ENCODE measurements around the gene VEZT. TPM values are rescaled to one million over a fixed set of nuclear protein-coding genes. Genes with fewer than 3 reads are reported as not detected.

Gene VEZT
- total RNA-seq, 2 experiments from 2014 or later: 52.6 to 57.2 TPM

- ATAC-seq (ENCODE audit: poor library complexity): no peak
- Mint-ChIP-seq H3K36me3 (ENCODE audit: low read depth) (no peaks in the 10 kb centered on the region), H3K9me3 (no peaks in the 10 kb centered on the region), H3K27ac (no peak overlapping the region), H3K4me1 (ENCODE audit: low read depth) (peaks cover 18% of the 10 kb centered on the region), H3K4me3 (no peak overlapping the region), H3K27me3 (no peaks in the 10 kb centered on the region)
- DNase-seq: no peak
- Histone ChIP-seq H3K27ac (ENCODE audit: low read depth in 1 of 2, low read length in 2 of 2) (no peak overlapping the region), H3K4me1 (ENCODE audit: insufficient read depth, low read length) (no peaks in the 10 kb centered on the region), H3K27me3 (ENCODE audit: control insufficient read depth in 1 of 2, insufficient read depth in 2 of 2, low read length in 2 of 2) (no peaks in the 10 kb centered on the region), H3K4me3 (ENCODE audit: low read length) (no peak overlapping the region), H3K9me3 (ENCODE audit: control insufficient read depth in 1 of 2, insufficient read depth in 1 of 2, low read length in 2 of 2) (no peaks in the 10 kb centered on the region), H3K36me3 (ENCODE audit: insufficient read depth, low read length) (no peaks in the 10 kb centered on the region)
- CTCF ChIA-PET: no interaction called here
- intact Hi-C loops (cut with DNase I, micrococcal nuclease): no loop called here
- POLR2A ChIA-PET: interaction anchor here (0.6 kb wide), 1 partner anchor 974 kb away, joined by 4 read pairs; no protein-coding TSS in a partner anchor
- TF ChIP-seq CTCF (IDR thresholded peaks at IDR 0.05): no peak
Observed at GRCh38 chr12:95205016-95205624, 12.5 kb upstream of the VEZT start.

GRCh38 chr12:95205685-95206084 lies 11.9 kb upstream of the VEZT start:
- Mint-ChIP-seq H3K9me3 (no peaks in the 10 kb centered on the region), H3K27ac (no peak overlapping the region), H3K36me3 (ENCODE audit: low read depth) (no peaks in the 10 kb centered on the region), H3K4me3 (no peak overlapping the region), H3K27me3 (no peaks in the 10 kb centered on the region), H3K4me1 (ENCODE audit: low read depth) (peaks cover 18% of the 10 kb centered on the region)
- ChIA-PET POLR2A (interaction anchor here (0.6 kb wide), 1 partner anchor 975 kb away, joined by 4 read pairs; no protein-coding TSS in a partner anchor), CTCF (no interaction called here)
- no peaks in the 10 kb centered on the region for H3K36me3 ChIP-seq (ENCODE audit: insufficient read depth, low read length)
- no peaks in the 10 kb centered on the region for H3K27me3 ChIP-seq (ENCODE audit: control insufficient read depth in 1 of 2, insufficient read depth in 2 of 2, low read length in 2 of 2)
- intact Hi-C loops (cut with DNase I, micrococcal nuclease): no loop called here
- no peaks in the 10 kb centered on the region for H3K4me1 ChIP-seq (ENCODE audit: insufficient read depth, low read length)
- ATAC-seq (ENCODE audit: poor library complexity): no peak
- no peak overlapping the region for H3K27ac ChIP-seq (ENCODE audit: low read depth in 1 of 2, low read length in 2 of 2)
- H3K4me3 ChIP-seq (ENCODE audit: low read length): no peak overlapping the region
- no peaks in the 10 kb centered on the region for H3K9me3 ChIP-seq (ENCODE audit: control insufficient read depth in 1 of 2, insufficient read depth in 1 of 2, low read length in 2 of 2)
- no peak for TF ChIP-seq CTCF (IDR thresholded peaks at IDR 0.05)
- DNase-seq: peak in 2 of 14 experiments; percentile 7 to 18

GRCh38 chr12:95206916-95207315 lies 10.7 kb upstream of the VEZT start:
- ChIA-PET POLR2A (no interaction called here), CTCF (no interaction called here)
- no peak overlapping the region for H3K27ac Mint-ChIP-seq
- H3K9me3 Mint-ChIP-seq: no peaks in the 10 kb centered on the region
- ATAC-seq (ENCODE audit: poor library complexity): no peak
- no peak for TF ChIP-seq CTCF (IDR thresholded peaks at IDR 0.05)
- H3K4me1 Mint-ChIP-seq (ENCODE audit: low read depth): peaks cover 13% of the 10 kb centered on the region
- Histone ChIP-seq H3K9me3 (ENCODE audit: control insufficient read depth in 1 of 2, insufficient read depth in 1 of 2, low read length in 2 of 2) (no peaks in the 10 kb centered on the region), H3K27ac (ENCODE audit: low read depth in 1 of 2, low read length in 2 of 2) (no peak overlapping the region), H3K36me3 (ENCODE audit: insufficient read depth, low read length) (no peaks in the 10 kb centered on the region), H3K4me3 (ENCODE audit: low read length) (no peak overlapping the region), H3K27me3 (ENCODE audit: control insufficient read depth in 1 of 2, insufficient read depth in 2 of 2, low read length in 2 of 2) (no peaks in the 10 kb centered on the region), H3K4me1 (ENCODE audit: insufficient read depth, low read length) (no peaks in the 10 kb centered on the region)
- no peaks in the 10 kb centered on the region for H3K36me3 Mint-ChIP-seq (ENCODE audit: low read depth)
- no peak overlapping the region for H3K4me3 Mint-ChIP-seq
- intact Hi-C loops (cut with DNase I, micrococcal nuclease): no loop called here
- no peaks in the 10 kb centered on the region for H3K27me3 Mint-ChIP-seq
- DNase-seq: no peak

Data from CD4-positive, alpha-beta T cell (primary cell).